Measurements from ENCODE around the gene ATL3.

GRCh38 chr11:63574856-63575602 is 96.1 kb downstream of the ATL3 start:
- TF ChIP-seq CTCF (IDR thresholded peaks at IDR 0.05) (no peak), POLR2A (IDR thresholded peaks at IDR 0.05) (no peak)

Data from heart left ventricle (tissue), 13 donors.